SU-DHL-6 (cell line): ENCODE results near the gene SP110.

Experiments used
- H2AFZ ChIP-seq: fragments of 200-600 bp; sonication (generic); 2 replicates; pipeline ENCODE4 v1.6.1; 2014; ENCODE audit warnings: low read depth, mild to moderate bottlenecking, moderate library complexity, mixed read lengths, antibody characterized with exemption, low read length; ENCODE audit not compliant: severe bottlenecking
- H3F3A ChIP-seq: fragments of 200-600 bp; shearing (Covaris generic); 2 replicates; pipeline ENCODE4 v1.6.0; 2016; ENCODE audit warnings: antibody characterized with exemption, mild to moderate bottlenecking; ENCODE audit not compliant: insufficient read depth
- H3K27ac ChIP-seq: fragments of 200-600 bp; sonication (generic); 2 replicates; pipeline ENCODE4 v1.5.1; 2016; ENCODE audit warnings: low read depth, mild to moderate bottlenecking, low read length, moderate library complexity, mixed read lengths
- H3K27me3 ChIP-seq: fragments of 200-600 bp; sonication (generic), shearing (Covaris generic); 2 replicates; pipeline ENCODE4 v1.6.0; 2014; ENCODE audit warnings: mild to moderate bottlenecking, low read length
- H3K36me3 ChIP-seq: fragments of 200-600 bp; sonication (generic); 2 replicates; pipeline ENCODE4 v1.6.1; 2014; ENCODE audit warnings: mild to moderate bottlenecking, low read length, mixed read lengths
- H3K4me2 ChIP-seq: fragments of 300-600, 200-600 bp; shearing (Covaris generic), sonication (generic); 2 replicates; pipeline ENCODE4 v1.6.0; 2014; ENCODE audit warnings: low read length, low read depth, mild to moderate bottlenecking; ENCODE audit not compliant: poor library complexity, severe bottlenecking
- H3K4me3 ChIP-seq: fragments of 200-600 bp; sonication (generic); 2 replicates; pipeline ENCODE4 v1.5.1; 2014; ENCODE audit warnings: antibody characterized with exemption, low read length, mild to moderate bottlenecking, mixed read lengths; ENCODE audit not compliant: insufficient read depth, poor library complexity, severe bottlenecking
- H3K79me2 ChIP-seq: fragments of 200-600 bp; sonication (generic); 2 replicates; pipeline ENCODE4 v1.6.1; 2014; ENCODE audit warnings: mild to moderate bottlenecking, low read length, moderate library complexity; ENCODE audit not compliant: insufficient read depth
- H3K9ac ChIP-seq: fragments of 200-600 bp; sonication (generic); 2 replicates; pipeline ENCODE4 v1.7.0; 2014; ENCODE audit warnings: mild to moderate bottlenecking, low read length
- H3K9me2 ChIP-seq: fragments of 200-600 bp; sonication (generic); replicated peaks from 2 replicates; pipeline ENCODE4 v1.6.1; 2014; ENCODE audit warnings: low read length; ENCODE audit not compliant: insufficient read depth
- H3K9me3 ChIP-seq: fragments of 200-600 bp; sonication (generic); 2 replicates; pipeline ENCODE4 v1.6.1; 2014; ENCODE audit warnings: low read length, mixed read lengths; ENCODE audit not compliant: insufficient read depth
- H4K20me1 ChIP-seq: fragments of 200-600 bp; sonication (generic); 2 replicates; pipeline ENCODE4 v1.6.1; 2014; ENCODE audit warnings: low read depth, mild to moderate bottlenecking, antibody characterized with exemption, low read length, moderate library complexity, mixed read lengths
- CTCF ChIP-seq: fragments of 200-600 bp; sonication (generic); IDR thresholded peaks from one replicate; pipeline ENCODE4 v1.5.1; 2017; ENCODE audit warnings: antibody characterized with exemption, mild to moderate bottlenecking, low read length, moderate library complexity; ENCODE audit not compliant: insufficient read depth, poor library complexity, severe bottlenecking
- EZH2phosphoT487 ChIP-seq: fragments of 200-600 bp; sonication (generic), shearing (Covaris generic); conservative IDR thresholded peaks from 2 replicates; pipeline ENCODE4 v1.6.1; 2018; ENCODE audit warnings: mild to moderate bottlenecking, antibody characterized with exemption, low read length, moderate library complexity, mixed read lengths

Gene SP110

GRCh38 chr2:230219419-230220331 lies at the start of gene SP110:
Gene SP110, minus strand, starts transcription at chr2:230219984. Its CDS starts 3,057 bp downstream, at chr2:230216927.
- Histone ChIP-seq H3K9ac (peak within 1 kb of the TSS; percentile 64), H3K27ac (peak within 1 kb of the TSS; percentile 88), H3K4me2 (peak within 1 kb of the TSS; percentile 90), H3K4me3 (peak within 1 kb of the TSS; percentile 80), H3K27me3 (no peaks in the 10 kb centered on the region), H3K36me3 (peaks cover 17% of the 10 kb centered on the region), H2AFZ (peak within 1 kb of the TSS; percentile 5), H3K9me2 (no peaks in the 10 kb centered on the region), H3K9me3 (no peaks in the 10 kb centered on the region), H3K79me2 (peaks cover 53% of the 10 kb centered on the region), H4K20me1 (no peaks in the 10 kb centered on the region; the same call in 1 of the 2 replicates), H3F3A (peaks cover 30% of the 10 kb centered on the region)
- TF ChIP-seq CTCF (no peak), EZH2phosphoT487 (no peak)

GRCh38 chr2:230268606-230269243 lies 48.9 kb upstream of the SP110 start:
- H3K9me3 ChIP-seq: no peaks in the 10 kb centered on the region
- no peak overlapping the region for H3K4me2 ChIP-seq
- H4K20me1 ChIP-seq: no peaks in the 10 kb centered on the region
- no peaks in the 10 kb centered on the region for H3K27me3 ChIP-seq
- H3K36me3 ChIP-seq: peaks cover 40% of the 10 kb centered on the region
- no peaks in the 10 kb centered on the region for H3K9me2 ChIP-seq
- no peak overlapping the region for H3K9ac ChIP-seq
- H3K27ac ChIP-seq: no peak overlapping the region
- H3K79me2 ChIP-seq: no peaks in the 10 kb centered on the region
- H2AFZ ChIP-seq: no peak overlapping the region
- H3K4me3 ChIP-seq: no peak overlapping the region
- H3F3A ChIP-seq: no peaks in the 10 kb centered on the region
- TF ChIP-seq CTCF (no peak), EZH2phosphoT487 (no peak)

- no peaks in the 10 kb centered on the region for H4K20me1 ChIP-seq
- H3K9ac ChIP-seq: no peak overlapping the region
- H3K9me2 ChIP-seq: no peaks in the 10 kb centered on the region
- H3K36me3 ChIP-seq: peaks cover 40% of the 10 kb centered on the region
- no peak overlapping the region for H3K4me2 ChIP-seq
- H3K9me3 ChIP-seq: no peaks in the 10 kb centered on the region
- H3K27ac ChIP-seq: no peak overlapping the region
- H2AFZ ChIP-seq: no peak overlapping the region
- TF ChIP-seq CTCF: no peak
- TF ChIP-seq EZH2phosphoT487: no peak
- no peaks in the 10 kb centered on the region for H3K79me2 ChIP-seq
- H3F3A ChIP-seq: no peaks in the 10 kb centered on the region
- no peak overlapping the region for H3K4me3 ChIP-seq
- no peaks in the 10 kb centered on the region for H3K27me3 ChIP-seq
Measured at GRCh38 chr2:230267556-230267955, 47.8 kb upstream of the SP110 start.
